ENCODE results near the gene CIZ1.

DNA sequence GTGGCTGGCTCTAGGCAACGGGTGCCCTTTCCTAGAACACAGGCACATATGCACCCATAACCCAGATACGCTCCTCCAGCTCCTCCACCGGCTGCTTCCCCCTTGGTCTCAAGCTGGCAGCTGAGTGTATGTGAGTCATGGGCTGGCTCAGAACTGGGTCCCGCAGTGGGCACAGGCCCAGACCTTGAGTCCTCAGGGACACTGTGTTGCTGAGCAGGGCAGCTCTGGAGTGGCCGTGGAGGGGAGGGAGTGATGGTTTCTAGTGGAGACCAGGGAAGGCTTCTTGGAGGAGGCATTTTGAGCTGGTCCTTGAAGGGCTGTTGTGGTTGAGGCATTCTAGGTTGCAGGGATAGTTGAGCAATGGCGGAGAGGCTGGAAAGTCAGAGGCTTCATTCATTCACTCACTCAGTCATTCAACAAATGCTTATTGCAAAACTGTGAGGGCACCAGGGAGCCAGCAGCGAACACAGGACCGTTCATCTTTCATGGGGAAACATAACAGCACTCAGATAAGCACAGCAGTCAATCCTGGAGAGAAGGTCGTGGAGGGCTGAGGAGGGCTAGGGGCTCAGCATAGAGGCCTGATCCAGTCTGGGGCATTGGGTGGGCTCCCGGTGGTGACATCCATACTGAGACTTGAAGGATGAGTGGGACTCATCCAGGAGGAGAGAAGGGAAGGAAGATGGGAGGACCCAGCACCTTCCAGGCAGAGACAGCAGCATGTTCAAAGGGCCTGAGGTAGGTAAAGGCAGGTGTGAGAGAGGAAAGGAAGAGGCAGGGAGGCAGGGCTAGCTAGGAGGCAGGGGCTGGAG is 29.0 kb downstream of the CIZ1 start:
- TF ChIP-seq CTCF (IDR thresholded peaks at IDR 0.05; ENCODE audit: low read depth, low read length, poor library complexity, severe bottlenecking) = no peak
- TF ChIP-seq EZH2phosphoT487 (IDR thresholded peaks at IDR 0.05; ENCODE audit: borderline replicate concordance, low read length) = no peak

All from DOHH2 (cell line).